Endothelial cell of umbilical vein (primary cell): ENCODE results near the gene RASAL2. TPM values are rescaled to one million over a fixed set of nuclear protein-coding genes. Genes with fewer than 3 reads are reported as not detected.

Experiments used
- BruUV-seq: library from RNA; stranded (reverse); fragments of 400-500 nt; replicated peaks from 2 replicates; lab custom pipeline; 2021; lab: Mats Ljungman, UMichigan
- CTCF ChIA-PET: fragments of 300-600, 350-600 bp; sonication (Branson Sonifier 250); formaldehyde crosslinking; loops from one replicate; lab custom pipeline; 2021; ENCODE audit warnings: antibody characterized with exemption, inconsistent platforms; lab: Charles Lee
- POLR2A ChIA-PET: fragments of 300-600, 350-600 bp; sonication (Branson Sonifier 250); formaldehyde crosslinking; loops from one replicate; lab custom pipeline; 2021; ENCODE audit warnings: antibody characterized with exemption, inconsistent platforms; lab: Charles Lee
- DNase-seq: peaks from one replicate; pipeline ENCODE4 v3.0.0-alpha.2; 2011; ENCODE audit warnings: low read depth, low spot score
- FAIRE-seq: peaks from 2 replicates; lab custom pipeline; 2011; peaks lifted over from hg19 to GRCh38; lab: Jason Lieb, UNC
- H2AFZ ChIP-seq: 2 replicates; pipeline ENCODE4 v1.6.0; 2012; ENCODE audit warnings: low read depth, low read length, control low read depth, inconsistent platforms
- H3K27ac ChIP-seq: 2 replicates; pipeline ENCODE4 v1.5.1; 2011; ENCODE audit warnings: low read depth, mild to moderate bottlenecking, control low read depth, low read length, moderate library complexity; ENCODE audit not compliant: insufficient read depth
- H3K27me3 ChIP-seq, 2 experiments: 2 replicates each; pipeline versions ENCODE4 v1.6.0 to v1.6.1; 2011; ENCODE audit warnings: low read length in 2 of 2, mixed read lengths in 1 of 2; ENCODE audit not compliant: control insufficient read depth in 2 of 2, insufficient read depth in 2 of 2
- H3K36me3 ChIP-seq, 2 experiments: 2 replicates in 1 of 2; 3 replicates in 1 of 2; pipeline ENCODE4 v1.5.1; 2011; ENCODE audit warnings: low read length in 2 of 2, mild to moderate bottlenecking in 1 of 2, moderate library complexity in 1 of 2; ENCODE audit not compliant: control insufficient read depth in 2 of 2, insufficient read depth in 2 of 2; ENCODE audit errors: extremely low read depth in 1 of 2
- H3K4me1 ChIP-seq: 3 replicates; pipeline ENCODE4 v1.5.1; 2011; ENCODE audit warnings: mild to moderate bottlenecking, low read length; ENCODE audit not compliant: control insufficient read depth, insufficient read depth; ENCODE audit errors: extremely low read depth
- H3K4me2 ChIP-seq: 2 replicates; pipeline ENCODE4 v1.6.1; 2011; ENCODE audit warnings: low read length, control low read depth, mixed read lengths; ENCODE audit not compliant: insufficient read depth
- H3K4me3 ChIP-seq, 3 experiments: fragments of 200-600 bp in 1 of 3; sonication (generic), shearing (Covaris generic) in 1 of 3; replicated peaks in 1 of 3; 2 replicates each; pipeline ENCODE4 v1.5.1; 2011 to 2016; ENCODE audit warnings: control low read depth in 3 of 3, low read length in 3 of 3, mild to moderate bottlenecking in 2 of 3, inconsistent platforms in 1 of 3, low read depth in 1 of 3, moderate library complexity in 1 of 3; ENCODE audit not compliant: insufficient read depth in 1 of 3
- H3K79me2 ChIP-seq: 2 replicates; pipeline ENCODE4 v1.6.0; 2012; ENCODE audit warnings: low read length, inconsistent platforms; ENCODE audit not compliant: control insufficient read depth, insufficient read depth
- H3K9ac ChIP-seq: replicated peaks from 2 replicates; pipeline ENCODE3; 2011; ENCODE audit warnings: low read length, control low read depth; ENCODE audit not compliant: insufficient read depth; ENCODE audit errors: extremely low read depth
- H3K9me1 ChIP-seq: replicated peaks from 3 replicates; pipeline ENCODE4 v1.6.0; 2011; ENCODE audit warnings: mild to moderate bottlenecking, low read length; ENCODE audit not compliant: control insufficient read depth, insufficient read depth; ENCODE audit errors: extremely low read depth
- H3K9me3 ChIP-seq: replicated peaks from 2 replicates; pipeline ENCODE4 v1.5.1; 2012; ENCODE audit warnings: low read length, inconsistent platforms; ENCODE audit not compliant: control insufficient read depth, insufficient read depth
- H4K20me1 ChIP-seq: replicated peaks from 2 replicates; pipeline ENCODE3; 2011; ENCODE audit warnings: mild to moderate bottlenecking, low read length; ENCODE audit not compliant: control insufficient read depth, insufficient read depth; ENCODE audit errors: extremely low read depth
- CTCF ChIP-seq, 2 donors: IDR thresholded peaks; 1 replicate in 1 of 2; 2 replicates in 1 of 2; pipeline ENCODE4 v1.5.1; 2011; ENCODE audit warnings: low read length in 2 of 2, mild to moderate bottlenecking in 2 of 2, moderate library complexity in 2 of 2, control low read depth in 1 of 2, inconsistent platforms in 1 of 2, low read depth in 1 of 2; ENCODE audit not compliant: insufficient read depth in 1 of 2; ENCODE audit errors: extremely low read depth in 1 of 2
- EZH2 ChIP-seq: IDR thresholded peaks from 2 replicates; pipeline ENCODE4 v1.6.1; 2012; ENCODE audit warnings: borderline replicate concordance, low read depth, mild to moderate bottlenecking, moderate library complexity, low read length, inconsistent platforms; ENCODE audit not compliant: severe bottlenecking
- FOS ChIP-seq: IDR thresholded peaks from 2 replicates; pipeline ENCODE4 v1.6.1; 2011; ENCODE audit warnings: mild to moderate bottlenecking, low read length, moderate library complexity, borderline replicate concordance; ENCODE audit not compliant: insufficient read depth
- GATA2 ChIP-seq: IDR thresholded peaks from 2 replicates; pipeline ENCODE4 v1.7.0; 2011; ENCODE audit warnings: low read depth, mild to moderate bottlenecking, moderate library complexity, mixed read lengths, low read length; ENCODE audit not compliant: insufficient read length, insufficient read depth
- JUN ChIP-seq: IDR thresholded peaks from 2 replicates; pipeline ENCODE4 v1.6.1; 2011; ENCODE audit warnings: borderline replicate concordance, low read depth; ENCODE audit not compliant: insufficient read length, insufficient read depth
- MAX ChIP-seq: IDR thresholded peaks from 2 replicates; pipeline ENCODE4 v1.6.1; 2011; ENCODE audit not compliant: insufficient read depth, insufficient read length
- MYC ChIP-seq: IDR thresholded peaks from one replicate; pipeline ENCODE4 v1.6.1; 2011; ENCODE audit warnings: mild to moderate bottlenecking, low read depth, low read length
- POLR2A ChIP-seq: IDR thresholded peaks from 2 replicates; pipeline ENCODE4 v1.6.1; 2012; ENCODE audit warnings: low read depth, mild to moderate bottlenecking, control low read depth, low read length
- POLR2AphosphoS5 ChIP-seq: IDR thresholded peaks from 2 replicates; pipeline ENCODE4 v1.6.1; 2012; ENCODE audit warnings: low read depth, mild to moderate bottlenecking, control low read depth, low read length, moderate library complexity; ENCODE audit not compliant: insufficient read depth
- dilution Hi-C: fragments of 300-500 bp; cut with MboI; formaldehyde crosslinking; loops from one replicate; pipeline ENCODE4 v1.15.0; 2019; ENCODE audit warnings: low sequenced_read_pairs; ENCODE audit not compliant: extremely low pct_ligation_motif_present
- intact Hi-C: fragments of 100-400 bp; cut with micrococcal nuclease; formaldehyde crosslinking; loops from one replicate; pipeline ENCODE4 v1.10.0; 2022
- polyA plus RNA-seq, 4 experiments: library from polyadenylated mRNA; depleted of rRNA in 3 of 4; stranded (reverse) in 3 of 4; unstranded in 1 of 4; fragments of >200 nt; gene quantifications; 2 replicates each; pipeline versions ENCODE4 v1.2.1 to v1.2.3, GENCODE V29; 2011 to 2012; ENCODE audit warnings: missing spikeins in 1 of 4
- total RNA-seq: library from RNA; stranded (reverse); gene quantifications from 2 replicates; pipeline ENCODE4 v1.2.3, GENCODE V29; 2021

Gene RASAL2
- total and polyA plus RNA-seq, 2 donors (not counting 3 experiments of a cell fraction or from before 2014, with no cell fraction given): 12.5 to 15.5 TPM

GRCh38 chr1:178254433-178254832 is 160.5 kb downstream of the RASAL2 start:
- FAIRE-seq (no peak), DNase-seq (no peak)
- Histone ChIP-seq H3K27me3 (no peaks in the 10 kb centered on the region), H3K4me2 (peak overlapping the region; percentile 70), H3K27ac (no peak overlapping the region), H4K20me1 (no peaks in the 10 kb centered on the region), H3K4me1 (peaks cover 12% of the 10 kb centered on the region), H2AFZ (no peak overlapping the region), H3K36me3 (no peaks in the 10 kb centered on the region), H3K9me1 (no peaks in the 10 kb centered on the region), H3K9me3 (no peaks in the 10 kb centered on the region), H3K4me3 (no peak overlapping the region), H3K9ac (no peak overlapping the region), H3K79me2 (no peaks in the 10 kb centered on the region)
- POLR2A ChIA-PET: interaction anchor here (1.0 kb wide), 1 partner anchor 160 kb away, joined by 5 read pairs; the partner anchor contains the start of gene RASAL2
- dilution Hi-C loops (no loop called here), intact Hi-C loops (no loop called here)
- no peak for TF ChIP-seq GATA2
- TF ChIP-seq MAX: no peak
- BruUV-seq: no TSS peak
- CTCF ChIA-PET: interaction anchor here (1.1 to 1.6 kb wide), 9 partner anchors 11 to 223 kb away, joined by 3 to 11 read pairs (median 6); partner anchors contain the start of gene RASAL2

- TF ChIP-seq POLR2A (no peak), POLR2AphosphoS5 (no peak), CTCF (IDR thresholded peaks at IDR 0.05; ENCODE audit: extremely low read depth in 1 of 2, insufficient read depth in 1 of 2, low read depth in 1 of 2, low read length in 2 of 2) (no peak), EZH2 (no peak), MYC (no peak), GATA2 (no peak), FOS (no peak), JUN (no peak), MAX (no peak)
- CTCF ChIA-PET: no interaction called here
- H4K20me1 ChIP-seq: no peaks in the 10 kb centered on the region
- H3K79me2 ChIP-seq: no peaks in the 10 kb centered on the region
- intact Hi-C loops: no loop called here
- POLR2A ChIA-PET: no interaction called here
- H3K9me3 ChIP-seq: no peaks in the 10 kb centered on the region
- H3K36me3 ChIP-seq: no peaks in the 10 kb centered on the region
- no peaks in the 10 kb centered on the region for H3K27me3 ChIP-seq
- H3K4me3 ChIP-seq: no peak overlapping the region
- no peak for FAIRE-seq
- BruUV-seq: no TSS peak
- no peak overlapping the region for H2AFZ ChIP-seq
- no peak overlapping the region for H3K27ac ChIP-seq
- dilution Hi-C loops: no loop called here
- peaks cover 19% of the 10 kb centered on the region for H3K4me1 ChIP-seq
- H3K9ac ChIP-seq: no peak overlapping the region
- DNase-seq: no peak
- no peaks in the 10 kb centered on the region for H3K9me1 ChIP-seq
- H3K4me2 ChIP-seq: no peak overlapping the region
Observed at GRCh38 chr1:178258536-178258935, 164.6 kb downstream of the RASAL2 start.
